Coronary artery (tissue), 2 donors: ENCODE measurements around the gene SNURF.
A peak's percentile ranks its signal among the peaks of the same experiment; 100 is the strongest.
"Not testable (repeated sequence)": the region's sequence is repeated elsewhere in the genome, so short reads cannot be mapped to it uniquely, and the experiment has no call there.

Experiments used
- DNase-seq: peaks from one replicate; pipeline ENCODE4 v3.0.0-alpha.2; 2017; ENCODE audit warnings: low spot score
- H3K27ac ChIP-seq, 2 donors: fragments of 200-600 bp; sonication (generic); one replicate each; pipeline ENCODE4 v1.5.1; 2016 to 2019
- H3K4me3 ChIP-seq: fragments of 200-600 bp; sonication (generic); 2 replicates; pipeline ENCODE4 v1.5.1; 2016; ENCODE audit warnings: mild to moderate bottlenecking, moderate library complexity
- TF ChIP-seq, protein P1 (sequence below): fragments of 200-600 bp; sonication (generic); IDR thresholded peaks from one replicate; pipeline ENCODE4 v1.5.1; 2019; ENCODE audit warnings: antibody characterized with exemption

The SNURF gene, protein sequence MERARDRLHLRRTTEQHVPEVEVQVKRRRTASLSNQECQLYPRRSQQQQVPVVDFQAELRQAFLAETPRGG

DNA sequence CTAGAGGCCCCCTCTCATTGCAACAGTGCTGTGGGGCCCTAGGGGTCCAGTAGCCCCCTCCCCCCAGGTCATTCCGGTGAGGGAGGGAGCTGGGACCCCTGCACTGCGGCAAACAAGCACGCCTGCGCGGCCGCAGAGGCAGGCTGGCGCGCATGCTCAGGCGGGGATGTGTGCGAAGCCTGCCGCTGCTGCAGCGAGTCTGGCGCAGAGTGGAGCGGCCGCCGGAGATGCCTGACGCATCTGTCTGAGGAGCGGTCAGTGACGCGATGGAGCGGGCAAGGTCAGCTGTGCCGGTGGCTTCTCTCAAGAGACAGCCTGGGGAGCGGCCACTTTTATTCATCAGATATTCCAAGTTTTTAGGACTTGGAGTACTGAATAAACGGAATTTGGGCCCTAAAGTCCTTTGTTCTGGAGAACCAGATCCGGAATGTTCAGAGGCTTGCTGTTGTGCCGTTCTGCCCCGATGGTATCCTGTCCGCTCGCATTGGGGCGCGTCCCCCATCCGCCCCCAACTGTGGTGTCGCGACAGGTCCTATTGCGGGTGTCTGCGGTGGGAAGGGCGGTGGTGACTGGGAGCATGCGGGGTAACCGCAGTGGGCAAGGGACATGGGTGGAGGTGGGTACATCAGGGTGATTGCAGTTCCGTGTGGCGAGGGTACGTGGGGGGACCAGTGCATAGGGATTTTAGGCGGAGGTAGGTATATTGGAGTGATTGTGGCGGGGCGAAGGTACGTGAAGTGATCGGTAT, at the start of gene SNURF, which contains the start of gene SNRPN:
TSS of gene SNURF (plus strand) at position 205 of the 748 bp plus-strand sequence. CDS start at position 267, 62 bp downstream.
TSS of gene SNRPN (plus strand) at position 205 of the 748 bp plus-strand sequence. CDS start 19,467 bp downstream, outside the sequence.
- TF ChIP-seq, protein P1, sequence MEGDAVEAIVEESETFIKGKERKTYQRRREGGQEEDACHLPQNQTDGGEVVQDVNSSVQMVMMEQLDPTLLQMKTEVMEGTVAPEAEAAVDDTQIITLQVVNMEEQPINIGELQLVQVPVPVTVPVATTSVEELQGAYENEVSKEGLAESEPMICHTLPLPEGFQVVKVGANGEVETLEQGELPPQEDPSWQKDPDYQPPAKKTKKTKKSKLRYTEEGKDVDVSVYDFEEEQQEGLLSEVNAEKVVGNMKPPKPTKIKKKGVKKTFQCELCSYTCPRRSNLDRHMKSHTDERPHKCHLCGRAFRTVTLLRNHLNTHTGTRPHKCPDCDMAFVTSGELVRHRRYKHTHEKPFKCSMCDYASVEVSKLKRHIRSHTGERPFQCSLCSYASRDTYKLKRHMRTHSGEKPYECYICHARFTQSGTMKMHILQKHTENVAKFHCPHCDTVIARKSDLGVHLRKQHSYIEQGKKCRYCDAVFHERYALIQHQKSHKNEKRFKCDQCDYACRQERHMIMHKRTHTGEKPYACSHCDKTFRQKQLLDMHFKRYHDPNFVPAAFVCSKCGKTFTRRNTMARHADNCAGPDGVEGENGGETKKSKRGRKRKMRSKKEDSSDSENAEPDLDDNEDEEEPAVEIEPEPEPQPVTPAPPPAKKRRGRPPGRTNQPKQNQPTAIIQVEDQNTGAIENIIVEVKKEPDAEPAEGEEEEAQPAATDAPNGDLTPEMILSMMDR: no peak
- peak; percentile 87 for DNase-seq
- H3K4me3 ChIP-seq: peak within 1 kb of the TSS; percentile 74

DNA sequence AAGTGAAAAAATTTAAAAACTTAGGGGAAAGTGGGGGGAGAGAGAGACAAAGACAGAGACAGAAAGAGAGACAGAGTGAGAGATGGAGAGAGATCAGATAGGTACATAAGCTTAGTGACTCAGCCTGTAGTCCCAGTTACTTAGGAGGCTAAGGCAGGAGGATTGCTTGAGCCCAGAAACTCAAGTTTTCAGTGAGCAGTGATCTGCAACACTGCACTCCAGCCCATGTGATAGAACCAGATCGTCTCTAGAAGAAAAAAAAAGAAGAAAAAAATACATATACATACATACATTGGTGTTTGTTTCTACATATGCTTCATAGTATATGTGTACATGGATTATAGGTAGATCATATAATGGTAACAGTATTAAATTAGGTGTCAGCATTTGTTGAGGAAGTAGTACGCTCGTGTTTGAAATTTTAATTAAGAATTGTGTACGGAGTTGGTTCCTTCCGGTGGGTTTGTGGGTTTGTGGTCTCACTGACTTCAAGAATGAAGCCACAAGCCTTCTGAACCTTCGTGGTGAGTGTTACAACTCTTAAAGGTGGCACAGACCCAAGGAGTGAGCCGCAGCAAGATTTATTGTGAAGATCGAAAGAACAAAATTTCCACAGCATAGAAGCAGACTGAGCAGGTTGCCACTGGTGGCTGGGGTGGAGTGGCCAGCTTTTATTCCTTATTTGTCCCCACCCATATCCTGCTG, 38.3 kb upstream of the SNURF start:
- DNase-seq: no peak
- no peak overlapping the region for H3K27ac ChIP-seq
- no peak overlapping the region for H3K4me3 ChIP-seq
- TF ChIP-seq, protein P1: no peak

More for the DNA sequence above, at the start of gene SNURF, which contains the start of gene SNRPN:
- H3K27ac ChIP-seq: peak within 1 kb of the TSS; percentile 77 to 90

DNA sequence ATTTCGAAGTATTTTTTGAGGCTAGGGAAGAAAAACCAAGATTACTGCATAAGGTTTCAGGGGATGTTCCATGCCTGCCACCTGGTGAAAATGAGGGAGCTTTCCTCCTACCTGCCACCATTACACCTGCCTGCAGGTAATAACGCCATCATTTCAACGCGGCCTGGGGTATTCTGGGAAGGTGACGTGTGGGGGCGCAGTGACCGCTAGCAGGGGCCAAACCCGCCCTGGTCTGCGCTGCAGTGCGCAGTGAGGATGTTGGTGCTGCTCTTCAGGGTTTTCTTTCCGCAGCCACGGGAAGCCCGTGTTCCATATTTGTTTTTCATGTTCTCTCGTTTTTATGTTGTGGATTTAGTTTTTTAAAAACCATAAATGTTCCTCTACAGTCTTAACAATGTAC, 37.4 kb upstream of the SNURF start:
- DNase-seq: no peak
- no peak overlapping the region for H3K4me3 ChIP-seq
- TF ChIP-seq, protein P1: no peak
- no peak overlapping the region for H3K27ac ChIP-seq

DNA sequence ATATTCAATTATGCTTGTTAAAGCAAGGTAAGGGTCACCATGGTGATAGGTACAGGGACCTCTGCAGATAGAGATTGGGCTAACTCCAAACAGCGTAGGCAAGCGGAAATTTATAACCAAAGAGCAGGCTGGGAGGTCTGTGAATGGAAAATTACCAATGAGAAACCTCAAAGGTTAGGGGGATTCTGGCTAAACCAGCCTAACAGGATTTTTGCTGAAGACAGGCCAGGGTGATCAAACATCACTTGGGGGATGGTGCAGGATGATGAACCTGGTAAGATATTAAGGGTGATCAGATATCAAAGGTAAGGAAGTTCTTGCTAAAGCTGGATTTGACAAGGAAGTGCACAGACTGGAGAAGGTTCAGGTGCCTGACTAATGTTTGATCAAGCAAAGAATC, 35.3 kb upstream of the SNURF start:
- Histone ChIP-seq H3K4me3 (no peak overlapping the region), H3K27ac (no peak overlapping the region)
- TF ChIP-seq, protein P1: no peak
- no peak for DNase-seq

DNA sequence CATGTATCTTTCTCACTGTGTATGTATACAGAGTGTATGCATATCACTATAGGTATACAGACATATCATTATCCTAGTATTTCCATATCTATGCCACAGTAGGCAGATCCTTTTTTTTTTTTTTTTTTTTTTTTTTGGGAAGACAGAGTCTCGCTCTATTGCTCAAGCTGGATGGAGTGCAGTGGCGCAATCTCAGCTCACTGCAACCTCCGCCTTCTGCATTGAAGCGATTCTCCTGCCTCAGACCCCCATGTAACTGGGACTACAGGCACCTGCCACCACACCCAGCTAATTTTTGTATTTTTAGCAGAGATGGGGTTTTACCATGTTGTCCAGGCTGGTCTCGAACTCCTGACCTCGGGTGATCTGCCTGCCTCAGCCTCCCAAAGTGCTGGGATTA, 32.0 kb upstream of the SNURF start:
- not testable (repeated sequence) for H3K4me3 ChIP-seq, DNase-seq, H3K27ac ChIP-seq

DNA sequence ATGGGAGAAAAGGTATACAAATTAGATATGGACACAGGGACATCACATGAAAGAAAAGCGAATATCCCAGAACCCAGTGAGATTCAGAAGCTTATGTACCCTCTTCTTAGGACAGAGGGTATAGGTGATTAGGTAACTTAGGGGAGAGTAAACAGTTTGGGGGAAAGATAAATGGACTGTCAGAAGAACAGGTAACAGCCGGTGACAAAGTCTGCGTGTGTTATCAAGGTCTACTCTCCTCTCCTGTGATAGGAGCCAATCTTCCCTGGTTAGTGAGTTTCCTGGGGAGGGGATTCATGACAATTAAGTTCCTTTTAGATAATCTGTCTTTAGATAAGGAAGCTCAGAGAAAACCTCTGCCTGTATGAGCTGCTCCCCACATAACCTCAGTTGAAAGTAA, 30.6 kb upstream of the SNURF start:
- no peak for DNase-seq
- Histone ChIP-seq H3K4me3 (no peak overlapping the region), H3K27ac (no peak overlapping the region)
- TF ChIP-seq, protein P1: no peak

DNA sequence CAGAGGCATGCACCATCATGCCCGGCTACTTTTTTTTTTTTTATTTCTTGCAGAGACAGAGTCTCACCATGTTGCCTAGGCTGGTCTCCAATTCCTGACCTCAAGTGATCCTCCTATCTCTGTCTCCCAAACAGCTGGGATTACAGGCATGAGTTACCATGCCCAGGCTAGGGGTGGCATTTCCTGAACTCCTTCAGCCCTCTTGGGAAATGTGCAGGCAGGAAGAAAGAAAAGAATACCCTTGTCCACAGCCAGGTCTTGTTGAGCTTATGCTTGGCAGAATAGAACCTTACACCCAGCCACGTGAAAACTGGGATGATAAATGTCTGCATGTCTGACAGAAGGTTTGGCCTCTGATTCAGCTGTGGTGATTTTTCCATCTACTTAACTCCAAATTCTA, 30.2 kb upstream of the SNURF start:
- DNase-seq: no peak
- Histone ChIP-seq H3K27ac (no peak overlapping the region), H3K4me3 (no peak overlapping the region)
- TF ChIP-seq, protein P1: no peak

DNA sequence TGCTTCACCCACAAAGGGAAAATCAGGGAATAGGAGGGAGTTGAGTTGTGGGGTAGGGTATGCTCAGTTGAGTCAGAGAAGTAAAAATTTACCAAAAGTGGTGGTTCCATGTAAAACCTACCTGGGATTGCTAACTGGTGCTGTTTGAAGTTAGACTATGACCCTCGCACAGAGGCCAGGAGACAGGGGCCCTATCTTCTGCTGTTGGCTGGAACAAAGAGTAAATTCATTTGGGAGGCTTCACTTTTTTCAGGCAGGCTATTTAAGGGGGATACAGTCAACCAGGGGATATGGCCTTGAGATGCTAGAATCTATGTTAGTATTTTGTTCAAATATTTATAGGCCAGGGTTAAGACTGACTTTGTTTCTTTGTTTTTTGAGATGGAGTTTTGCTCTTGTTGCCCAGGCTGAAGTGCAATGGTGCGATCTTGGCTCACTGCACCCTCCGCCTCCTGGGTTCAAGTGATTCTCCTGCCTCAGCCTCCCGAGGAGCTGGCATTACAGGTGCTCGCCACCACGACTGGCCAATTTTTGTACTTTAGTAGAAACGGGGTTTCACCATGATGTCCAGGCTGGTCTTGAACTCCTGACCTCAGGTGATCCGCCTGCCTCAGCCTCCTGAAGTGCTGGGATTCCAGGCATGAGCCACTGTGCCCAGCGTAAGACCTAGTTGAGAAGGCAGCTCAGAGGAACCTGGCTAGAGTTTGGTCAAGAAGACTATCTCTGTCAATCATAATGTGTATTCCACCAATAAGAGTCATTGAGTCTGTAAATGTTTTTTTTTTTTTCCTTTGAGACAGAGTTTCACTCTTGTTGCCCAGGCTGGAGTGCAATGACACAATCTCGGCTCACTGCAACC, 22.7 kb upstream of the SNURF start:
- DNase-seq, H3K4me3 ChIP-seq, H3K27ac ChIP-seq: not testable (repeated sequence)
